Medulla oblongata (tissue), 1 donor: ENCODE results near the gene TEX54.
"Not testable (repeated sequence)": the region's sequence is repeated elsewhere in the genome, so short reads cannot be mapped to it uniquely, and the experiment has no call there.

ENCODE experiments used
- DNase-seq: peaks from one replicate; pipeline ENCODE4 v3.0.0-alpha.2; 2015; ENCODE audit errors: extremely low spot score

The TEX54 gene

GRCh38 chr11:62835336-62835735, 2.7 kb upstream of the TEX54 start:
- DNase-seq: no peak

DNA sequence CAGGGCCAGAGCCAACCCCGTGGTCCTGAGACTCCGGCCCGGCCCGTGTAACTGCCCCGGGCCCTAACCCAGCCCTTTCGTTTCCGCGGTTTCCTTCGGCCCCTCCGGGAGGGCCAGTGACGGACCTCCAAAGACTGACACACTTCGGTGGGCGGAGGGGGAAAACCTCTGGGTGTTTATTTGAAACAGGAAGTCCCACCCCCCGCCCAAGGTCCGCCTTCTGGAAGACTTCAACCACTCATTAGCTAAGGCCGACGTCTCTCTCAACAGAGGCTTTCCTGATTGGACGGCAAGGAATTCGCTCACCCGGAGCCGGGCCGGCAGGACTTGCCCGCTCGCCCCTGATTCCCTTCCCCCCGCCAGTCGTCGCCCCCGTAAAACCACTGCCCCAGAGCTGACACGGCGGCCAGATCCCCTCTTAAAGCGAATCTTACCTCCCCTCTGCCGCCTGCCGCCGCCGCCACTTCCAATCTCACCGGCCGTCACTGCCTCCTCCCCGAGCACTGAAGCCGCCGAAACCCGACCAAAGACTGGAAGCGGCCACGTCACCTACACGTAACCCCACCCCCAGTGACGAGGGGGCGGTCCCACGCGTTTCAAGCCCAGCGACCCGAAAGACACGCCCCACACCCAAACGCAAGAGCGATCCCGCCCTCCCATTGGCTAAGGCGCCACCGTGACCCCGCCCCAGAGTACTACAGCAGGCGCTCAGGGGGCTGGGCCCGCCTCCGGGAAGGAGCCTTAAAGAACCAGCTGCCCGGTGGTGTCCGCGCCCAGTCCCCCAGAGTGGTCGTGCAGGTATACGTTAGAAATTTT, 913 bp downstream of the TEX54 start, which contains the start of gene STX5:
TSS of gene STX5 (minus strand) at position 532 of the 816 bp plus-strand sequence. CDS start 808 bp downstream, outside the sequence.
- DNase-seq: peak; percentile 99

DNA sequence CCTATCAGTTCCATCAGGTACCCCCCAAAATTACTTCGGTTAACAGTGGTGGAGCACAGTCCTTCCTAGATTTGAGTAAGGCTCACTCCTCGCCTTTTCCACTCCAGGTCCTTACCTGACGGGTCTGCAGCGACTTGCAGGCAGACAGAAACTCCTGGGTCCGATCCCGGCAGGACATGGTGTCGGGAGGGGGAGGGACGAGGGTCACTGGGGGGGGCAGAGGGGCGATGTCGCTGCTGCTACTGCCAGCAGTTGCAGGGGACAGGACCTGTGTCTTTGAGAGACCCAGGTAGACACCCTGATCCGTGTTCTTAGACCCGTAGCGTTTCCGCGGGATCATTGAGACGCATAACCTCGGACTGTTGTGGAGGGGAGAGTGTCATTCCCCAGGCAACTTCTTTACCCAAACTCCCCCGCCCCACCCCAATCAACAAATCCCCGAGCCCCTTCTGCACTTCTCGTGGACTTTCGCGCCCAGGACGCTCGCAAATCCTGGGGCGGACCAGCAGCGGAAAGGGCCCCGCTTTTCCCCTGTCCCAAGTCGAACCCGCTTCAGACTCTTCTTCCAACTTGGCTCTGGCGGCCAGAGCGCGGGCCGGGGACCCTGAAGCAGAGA, 1.6 kb downstream of the TEX54 start:
- DNase-seq: no peak

DNA sequence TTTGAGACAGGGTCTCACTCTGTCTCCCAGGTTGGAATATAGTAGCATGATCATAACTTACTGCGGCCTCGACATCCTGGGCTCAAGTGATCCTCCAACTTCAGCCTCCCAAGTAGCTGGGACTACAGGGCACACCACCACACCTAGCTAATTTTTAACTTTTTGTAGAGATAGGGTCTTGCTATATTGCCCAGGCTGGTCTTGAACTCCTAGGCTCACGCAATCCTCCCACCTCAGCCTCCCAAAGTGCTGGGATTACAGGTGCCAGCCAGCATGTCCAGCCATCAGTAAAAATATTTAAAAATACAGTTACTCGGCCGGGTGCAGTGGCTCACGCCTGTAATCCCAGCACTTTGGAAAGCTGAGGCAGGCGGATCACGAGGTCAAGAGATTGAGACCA, 4.5 kb downstream of the TEX54 start:
- not testable (repeated sequence) for DNase-seq

GRCh38 chr11:62823677-62824076, 9.0 kb downstream of the TEX54 start:
- no peak for DNase-seq

DNA sequence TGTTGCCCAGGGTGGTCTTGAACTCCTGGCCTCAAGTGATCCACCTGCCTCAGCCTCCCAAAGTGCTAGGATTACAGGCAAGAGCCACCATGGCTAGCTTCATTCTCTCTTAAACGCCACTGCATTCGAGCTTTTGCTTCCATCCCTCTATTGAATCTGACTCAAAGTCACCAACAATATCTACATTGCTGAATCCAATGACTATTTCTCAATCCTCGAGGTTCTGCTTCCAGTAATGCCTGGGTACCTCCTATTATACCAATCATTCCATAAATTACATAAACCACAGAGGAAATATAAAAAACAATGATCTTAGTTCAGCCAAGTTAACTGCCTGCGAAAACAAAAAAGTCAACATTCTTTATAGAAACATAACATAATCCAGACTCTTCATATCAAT, 15.5 kb downstream of the TEX54 start:
- no peak for DNase-seq

DNA sequence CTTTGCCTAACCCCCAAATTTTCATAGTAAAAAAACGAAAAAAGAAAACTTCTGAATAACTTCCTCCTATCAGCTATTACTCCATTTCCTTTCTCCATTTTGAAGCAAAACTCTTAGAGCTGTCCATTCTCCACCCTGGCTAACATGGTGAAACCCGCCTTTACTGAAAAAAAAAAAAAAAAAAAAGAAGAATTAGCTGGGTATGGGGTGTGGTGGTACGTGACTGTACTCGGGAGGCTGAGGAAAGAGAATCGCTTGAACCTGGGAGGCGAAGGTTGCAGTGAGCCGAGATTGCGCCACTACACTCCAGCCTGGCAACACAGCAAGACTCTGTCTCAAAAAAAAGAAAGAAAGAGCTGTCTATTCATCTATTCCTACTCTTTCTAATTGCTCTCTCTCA, 16.1 kb downstream of the TEX54 start:
- no peak for DNase-seq

GRCh38 chr11:62811659-62812058, 21.0 kb downstream of the TEX54 start:
- DNase-seq: no peak

DNA sequence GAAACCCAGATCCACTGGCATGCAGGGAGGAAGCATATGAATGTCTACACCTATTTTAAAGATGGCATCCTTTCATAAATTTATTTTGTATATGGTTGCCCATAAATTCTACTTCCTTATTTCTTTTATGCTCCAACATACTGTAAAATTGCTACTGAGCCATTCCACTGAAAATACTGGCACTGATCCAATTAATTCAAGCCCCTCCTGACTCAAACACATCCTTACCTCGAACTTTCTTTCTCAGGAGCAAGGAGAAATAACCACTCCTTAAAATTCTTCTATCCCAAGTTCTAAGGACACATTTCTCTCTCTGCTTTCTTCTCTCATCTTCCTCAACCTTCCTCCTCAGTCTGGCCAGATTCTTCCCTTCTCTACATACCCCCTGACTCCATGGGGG, 21.9 kb downstream of the TEX54 start:
- no peak for DNase-seq

DNA sequence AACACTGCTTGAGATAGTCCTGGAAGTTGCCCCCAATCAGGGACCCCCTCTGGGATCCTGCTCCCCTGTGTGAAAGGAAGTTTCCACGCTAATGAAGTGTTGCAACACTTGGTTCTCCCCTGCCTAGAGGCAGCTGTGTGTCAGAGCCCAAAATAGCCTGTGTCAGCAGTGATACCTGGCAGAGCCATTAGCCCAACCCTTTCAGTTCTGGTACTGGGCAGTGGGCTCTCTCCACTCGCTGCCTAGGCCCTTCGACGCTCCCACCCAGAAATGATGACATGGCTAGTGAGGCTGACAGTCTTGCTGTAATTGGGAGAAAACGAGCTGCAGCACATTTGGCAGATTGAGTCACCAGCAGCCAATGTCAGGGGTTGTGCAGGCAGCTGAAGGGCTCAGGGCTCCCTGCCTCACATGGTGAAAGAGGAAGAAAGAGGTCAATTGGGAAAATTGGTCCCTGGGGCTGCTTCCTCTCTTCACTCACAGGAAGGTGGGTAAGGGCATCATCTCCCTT, 26.0 kb downstream of the TEX54 start:
- peak; percentile 45 for DNase-seq

- DNase-seq: peak; percentile 4
These were observed 26.6 kb downstream of the TEX54 start for GRCh38 chr11:62805961-62806441.

- peak; percentile 97 for DNase-seq
These were observed 27.4 kb downstream of the TEX54 start, which contains the start of gene NXF1 for GRCh38 chr11:62805076-62805892. TSS of gene NXF1 (minus strand) at chr11:62805440. CDS start at chr11:62805356, 84 bp downstream.

DNA sequence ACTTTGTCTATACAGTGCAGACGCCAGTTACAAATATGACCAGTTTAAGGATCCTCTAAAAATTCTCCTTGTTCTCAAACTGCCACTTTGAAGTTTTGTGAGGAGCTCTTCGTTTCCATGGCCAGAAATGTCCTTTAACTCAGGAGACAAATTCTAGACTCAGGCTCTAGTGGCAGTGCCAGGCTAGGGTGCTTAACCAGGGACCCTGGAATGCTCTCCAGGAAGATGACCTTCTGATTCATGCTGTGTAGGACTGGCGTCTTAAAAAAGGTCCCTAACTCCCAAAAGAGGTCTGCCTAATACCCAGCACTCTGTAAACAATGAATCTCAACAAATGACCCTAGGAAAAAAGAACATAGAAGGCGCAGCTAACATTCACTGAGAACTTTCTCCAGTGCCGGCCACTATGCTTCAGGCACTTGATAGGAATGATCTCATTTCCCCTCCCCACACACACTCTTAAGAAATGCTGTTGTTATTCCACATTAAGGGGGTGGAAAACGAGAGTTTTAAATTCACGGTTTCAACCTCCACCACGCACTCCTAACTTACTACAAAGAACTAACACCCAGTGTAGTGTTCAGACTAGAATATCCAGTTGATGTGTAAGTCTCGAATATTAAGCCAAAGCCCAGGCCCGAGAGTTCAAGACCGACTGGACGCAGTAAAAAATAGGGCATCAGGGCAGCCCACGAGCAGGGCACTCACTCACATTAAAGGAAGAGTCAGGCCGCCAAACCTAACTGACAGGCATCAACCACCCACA, 28.1 kb downstream of the TEX54 start:
- DNase-seq: peak; percentile 38

GRCh38 chr11:62801071-62801470, 31.6 kb downstream of the TEX54 start:
- no peak for DNase-seq

- no peak for DNase-seq
These were observed 33.2 kb downstream of the TEX54 start for GRCh38 chr11:62799486-62799885.

- no peak for DNase-seq
These were observed 36.4 kb downstream of the TEX54 start for GRCh38 chr11:62796281-62796680.

DNA sequence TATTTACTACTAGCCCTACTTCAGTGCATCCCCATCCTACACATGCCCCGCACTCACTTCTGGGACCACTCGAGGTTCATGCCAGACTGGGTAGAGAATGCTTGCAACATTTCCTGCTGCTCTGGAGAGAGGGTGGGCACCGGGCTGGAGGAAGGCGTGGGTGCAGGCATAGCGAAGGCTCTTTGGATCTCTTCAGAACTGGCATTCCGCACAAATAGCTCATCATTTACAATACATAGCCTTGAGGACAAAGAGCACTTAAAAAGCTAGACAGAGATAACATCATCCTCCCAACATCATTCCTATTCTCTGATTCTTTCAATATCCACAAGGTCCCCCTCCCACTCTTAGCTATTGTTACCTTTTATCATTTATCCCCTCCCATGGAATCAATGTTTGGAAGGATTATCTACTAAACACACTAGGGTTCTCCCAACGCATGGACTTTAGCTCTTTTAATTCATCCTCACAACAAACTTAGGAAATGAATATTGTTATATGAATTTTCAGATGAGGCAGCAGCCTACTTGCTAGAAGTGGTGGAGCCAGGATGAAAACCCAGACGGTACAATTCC, 38.4 kb downstream of the TEX54 start:
- DNase-seq: no peak

DNA sequence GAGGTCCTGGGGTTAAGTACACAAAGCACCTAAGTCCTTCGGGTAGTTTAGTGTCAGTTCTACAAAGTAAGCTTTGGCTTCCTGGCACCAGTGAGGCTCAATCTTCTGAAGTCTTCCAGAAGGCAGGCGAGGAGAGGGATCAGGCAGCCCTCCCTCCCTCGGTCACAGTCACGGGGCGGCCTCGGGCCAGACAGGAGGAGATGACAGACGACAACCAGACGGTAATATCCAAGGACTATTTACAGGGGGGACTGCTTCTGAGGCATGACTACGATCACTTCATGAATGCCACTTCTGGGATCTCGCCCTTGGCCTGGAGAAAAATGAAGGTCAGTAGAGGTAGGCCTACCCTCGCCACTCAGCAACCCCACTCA, 40.5 kb downstream of the TEX54 start:
- DNase-seq: no peak

- DNase-seq: peak; percentile 90
These were observed 41.0 kb downstream of the TEX54 start, which contains the start of gene TMEM223 for GRCh38 chr11:62791501-62792201. TSS of gene TMEM223 (minus strand) at chr11:62792006. CDS start at chr11:62791994, 12 bp downstream.

GRCh38 chr11:62789576-62789975, 43.1 kb downstream of the TEX54 start:
- DNase-seq: no peak
